Measurements from ENCODE around the gene CTDSP2.

Gene CTDSP2

DNA sequence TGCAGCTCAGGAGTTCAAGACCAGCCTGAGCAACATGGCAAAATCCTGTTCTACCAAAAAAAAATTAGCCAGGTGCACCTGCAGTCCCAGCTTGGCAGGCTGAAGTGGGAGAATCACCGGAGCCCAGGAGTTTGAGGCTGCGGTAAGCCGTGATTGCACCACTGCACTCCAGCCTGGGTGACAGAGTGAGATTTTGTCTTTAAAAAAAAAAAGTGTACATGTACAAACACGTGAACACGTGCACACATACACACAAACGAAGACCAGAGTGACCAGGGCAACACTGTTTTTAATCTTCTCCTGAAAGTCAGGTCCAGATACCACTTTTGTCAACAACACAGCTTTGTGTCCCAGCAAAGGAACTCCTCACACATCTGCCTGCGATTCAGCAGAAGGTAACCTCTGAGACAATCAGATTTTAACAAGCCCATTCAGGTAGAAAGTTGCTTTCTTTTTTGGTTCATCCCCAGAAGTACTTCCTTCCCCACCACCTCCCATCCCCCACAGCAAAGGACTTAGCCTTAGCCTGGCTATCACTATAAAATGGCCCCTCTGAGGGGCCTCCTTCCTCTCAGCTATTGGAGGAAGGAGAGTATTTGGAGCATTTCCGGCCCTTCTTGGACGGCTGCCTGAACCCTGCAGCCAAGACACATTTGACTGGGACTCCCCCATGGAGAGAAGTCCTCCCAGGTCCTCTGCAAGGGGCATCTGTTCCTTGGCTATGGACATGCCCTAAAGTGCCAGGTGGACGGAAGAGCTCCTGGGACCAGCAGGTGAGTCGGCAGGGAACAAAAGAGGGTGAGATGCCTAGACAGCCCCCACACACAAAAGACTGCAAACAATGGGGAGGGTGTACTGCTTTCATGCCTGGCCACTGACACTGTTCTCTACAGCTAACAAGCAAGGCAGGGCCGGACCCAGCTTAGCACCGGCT, 9.8 kb downstream of the CTDSP2 start:
- TF ChIP-seq GATA2 (IDR thresholded peaks at IDR 0.05; ENCODE audit: low read depth, low read length) (no peak), GATA3 (IDR thresholded peaks at IDR 0.05; ENCODE audit: low read depth, low read length) (no peak)

DNA sequence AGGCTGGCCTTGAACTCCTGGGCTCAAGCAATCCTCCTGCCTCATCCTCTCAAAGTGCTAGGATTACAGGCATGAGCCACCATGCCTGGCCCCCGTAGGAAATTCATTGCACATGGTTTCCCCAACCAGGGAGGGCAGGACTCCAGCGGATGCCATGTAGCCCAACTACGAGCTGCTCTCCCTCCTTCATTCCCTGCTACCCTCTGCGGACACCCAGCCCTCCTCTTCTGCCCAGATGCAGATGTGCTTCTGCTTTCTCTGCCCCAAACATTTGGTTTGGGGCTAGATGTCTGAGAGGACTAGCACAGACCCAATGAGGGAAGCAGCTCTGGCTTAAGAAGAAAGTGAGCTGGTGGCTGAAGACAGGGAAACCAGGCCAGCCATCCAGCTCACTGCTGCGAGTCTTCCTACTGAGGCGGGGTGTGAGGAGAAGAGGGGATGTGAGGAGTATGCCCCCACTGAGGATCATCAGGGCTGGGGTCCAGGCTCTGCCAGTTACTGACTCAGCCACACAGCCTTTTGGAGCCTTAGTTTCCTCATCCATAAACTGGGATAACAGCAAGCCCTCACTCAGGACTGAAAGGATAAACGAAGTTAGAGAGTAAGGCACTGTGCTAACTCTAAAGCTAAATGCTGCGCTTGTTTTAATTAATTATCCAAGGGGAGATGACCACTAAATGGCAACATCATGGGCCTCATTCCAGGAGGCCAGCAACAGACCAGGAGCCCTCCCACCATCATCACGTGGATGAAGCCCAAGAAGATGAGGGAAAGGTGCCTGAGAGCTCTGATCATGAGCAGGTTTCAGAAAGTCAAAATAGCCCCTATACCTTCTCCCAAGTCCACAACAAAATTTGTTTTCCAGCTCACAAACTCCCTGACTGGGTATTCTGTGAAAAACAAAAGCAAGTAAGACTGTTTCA, 10.9 kb downstream of the CTDSP2 start:
- TF ChIP-seq GATA3 (IDR thresholded peaks at IDR 0.05; ENCODE audit: low read depth, low read length) (no peak), GATA2 (IDR thresholded peaks at IDR 0.05; ENCODE audit: low read depth, low read length) (no peak)

DNA sequence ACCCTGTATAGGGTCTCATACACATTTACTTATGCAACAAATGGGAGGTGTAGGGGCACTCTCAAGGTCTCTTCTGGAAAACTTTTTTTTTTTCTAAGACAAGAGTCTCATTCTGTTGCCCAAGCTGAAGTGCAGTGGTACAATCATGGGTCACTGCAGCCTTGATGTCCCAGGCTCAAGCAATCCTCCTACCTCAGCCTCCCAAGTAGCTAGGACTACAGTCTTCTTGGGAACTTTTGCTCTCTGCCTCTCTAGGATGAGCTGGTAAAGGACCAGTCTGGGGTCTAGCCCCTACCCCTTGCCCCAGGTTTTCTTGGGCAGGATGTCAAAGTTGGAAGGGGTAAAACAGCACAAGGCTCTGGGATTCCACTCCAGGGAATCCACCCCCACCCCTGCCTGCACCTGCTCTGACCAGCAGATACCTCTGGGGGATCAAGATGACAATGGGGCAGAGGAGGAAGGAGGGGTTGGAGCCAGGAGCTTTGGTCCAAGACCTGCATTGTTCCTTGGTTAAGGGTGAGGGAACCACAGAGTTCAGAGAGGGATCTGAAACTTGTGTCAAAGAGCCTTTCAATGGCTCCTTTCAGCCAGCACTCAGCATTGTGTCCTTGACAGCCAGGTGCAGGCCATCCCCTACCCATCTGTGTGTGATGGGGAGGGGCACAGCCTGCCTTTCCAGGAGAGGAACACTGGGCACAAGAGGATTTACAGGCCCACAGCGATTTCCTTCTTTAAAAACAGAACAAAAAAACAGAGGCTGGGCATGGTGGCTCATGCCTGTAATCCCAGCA, 12.2 kb downstream of the CTDSP2 start:
- no peak for TF ChIP-seq GATA2 (IDR thresholded peaks at IDR 0.05; ENCODE audit: low read depth, low read length)
- TF ChIP-seq GATA3 (IDR thresholded peaks at IDR 0.05; ENCODE audit: low read depth, low read length), result no peak

DNA sequence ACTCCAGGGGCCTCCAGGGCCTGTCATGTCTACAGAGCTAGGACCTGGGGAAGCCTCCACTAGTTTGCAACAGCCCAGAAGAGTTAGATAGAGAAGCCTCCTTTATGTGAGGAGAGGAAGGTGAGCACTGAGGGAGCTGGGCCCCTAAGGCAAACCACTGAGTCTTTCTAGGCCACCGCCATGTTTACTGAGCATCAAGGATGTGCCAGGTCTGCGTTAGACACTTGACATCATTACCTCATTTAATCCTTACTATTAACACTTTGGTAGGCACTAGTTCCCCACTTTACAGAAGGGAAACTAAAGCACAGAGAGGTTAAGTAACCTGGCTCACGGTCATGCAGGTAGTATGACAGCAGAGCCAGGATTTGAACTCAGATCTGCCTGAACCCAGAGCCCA, 12.9 kb downstream of the CTDSP2 start:
- TF ChIP-seq GATA2 (IDR thresholded peaks at IDR 0.05; ENCODE audit: low read depth, low read length) (no peak), GATA3 (IDR thresholded peaks at IDR 0.05; ENCODE audit: low read depth, low read length) (no peak)

DNA sequence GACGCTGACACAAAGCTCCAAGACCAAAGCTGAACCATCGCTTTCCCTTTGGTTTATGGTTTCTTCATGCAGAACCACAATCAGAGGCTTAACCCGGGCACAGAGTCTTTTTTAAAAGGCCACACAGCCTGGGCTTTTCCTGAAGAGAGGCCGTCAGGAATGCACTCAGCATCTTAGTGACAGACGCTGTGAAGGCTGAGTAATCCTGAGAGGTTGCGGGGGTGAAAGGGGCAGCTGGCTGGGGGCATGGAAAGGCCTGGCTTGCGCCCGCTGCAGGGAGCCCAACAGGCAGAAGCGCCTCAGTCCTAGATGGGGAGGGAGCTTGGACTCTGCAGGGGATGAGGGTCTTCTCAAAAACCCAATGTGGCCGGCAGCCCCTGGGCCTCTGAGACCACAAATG, 13.6 kb downstream of the CTDSP2 start:
- TF ChIP-seq GATA3 (IDR thresholded peaks at IDR 0.05; ENCODE audit: low read depth, low read length), result no peak
- TF ChIP-seq GATA2 (IDR thresholded peaks at IDR 0.05; ENCODE audit: low read depth, low read length), result no peak

DNA sequence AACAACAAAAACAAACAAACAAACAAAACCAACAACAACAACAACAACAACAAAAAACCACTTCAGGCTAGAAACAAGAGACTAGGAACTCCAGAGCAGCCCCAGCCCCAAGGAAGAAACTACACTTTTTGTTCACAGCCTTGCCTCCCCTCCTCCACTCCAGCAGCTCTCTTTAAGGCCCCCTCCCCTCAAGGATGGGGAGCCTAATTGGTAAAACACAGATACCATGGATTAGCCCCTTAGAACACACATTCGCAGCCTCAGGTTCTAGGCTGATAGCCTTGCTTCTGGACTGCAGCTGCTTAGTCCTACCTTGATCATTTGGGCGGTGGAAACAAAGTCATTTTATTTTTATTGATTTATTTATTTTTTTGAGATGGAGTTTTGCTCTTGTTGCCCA, 16.1 kb downstream of the CTDSP2 start:
- TF ChIP-seq GATA3 (IDR thresholded peaks at IDR 0.05; ENCODE audit: low read depth, low read length) (no peak), GATA2 (IDR thresholded peaks at IDR 0.05; ENCODE audit: low read depth, low read length) (no peak)

DNA sequence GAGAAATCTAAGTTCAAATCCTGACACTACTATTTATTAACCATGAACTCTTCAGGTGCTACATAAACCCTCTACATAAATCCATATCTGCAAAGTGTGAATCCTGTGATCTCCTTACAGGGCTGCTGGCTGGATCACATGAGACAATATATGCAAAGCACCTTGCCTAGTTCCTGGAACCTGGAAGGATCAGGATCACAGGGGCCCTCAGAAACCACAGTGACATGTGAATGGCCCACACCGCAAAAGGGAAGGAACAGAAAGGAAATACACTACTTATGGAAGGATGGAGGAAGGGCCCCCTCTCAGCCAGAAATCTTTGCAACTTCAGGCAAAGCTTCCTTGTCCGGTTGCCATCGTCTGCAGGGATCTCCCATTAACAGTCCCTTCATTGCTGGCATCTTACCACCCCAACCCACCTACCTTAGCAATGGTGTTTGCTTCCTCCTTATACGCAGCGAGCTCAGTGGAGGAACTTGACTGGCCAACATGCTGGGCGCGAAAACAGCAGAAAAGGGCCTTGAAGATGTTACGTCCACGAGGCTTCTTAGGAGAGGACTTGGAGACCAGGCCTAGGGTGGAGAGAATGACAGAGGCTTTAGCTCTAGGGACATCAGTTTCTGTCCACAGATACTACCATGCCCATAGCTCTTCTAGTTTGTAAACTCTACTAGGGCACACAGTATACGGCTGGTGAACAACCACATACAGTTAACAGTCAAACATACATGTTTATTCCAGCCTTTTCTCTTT, 17.3 kb downstream of the CTDSP2 start:
- TF ChIP-seq GATA2 (IDR thresholded peaks at IDR 0.05; ENCODE audit: low read depth, low read length), result no peak
- no peak for TF ChIP-seq GATA3 (IDR thresholded peaks at IDR 0.05; ENCODE audit: low read depth, low read length)

DNA sequence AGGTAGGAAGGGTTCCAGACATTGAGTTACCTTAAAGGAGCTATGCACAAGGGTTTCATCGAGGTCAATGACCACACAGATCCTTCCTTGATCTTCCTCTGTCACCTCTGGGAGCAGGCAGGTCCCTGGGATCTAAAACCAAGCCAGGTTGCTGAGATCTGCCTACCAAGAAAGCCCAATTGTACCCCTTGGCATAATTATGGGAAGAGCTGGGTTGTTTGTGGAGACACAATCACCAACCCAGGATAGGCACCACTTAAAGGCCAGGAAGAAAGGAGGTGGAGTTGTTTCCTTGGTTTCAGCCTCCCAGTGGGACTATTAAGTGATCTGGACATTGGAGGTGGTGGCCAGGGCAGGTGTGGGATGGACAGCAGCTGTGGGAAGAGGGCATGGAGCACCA, 19.6 kb downstream of the CTDSP2 start:
- TF ChIP-seq GATA2 (IDR thresholded peaks at IDR 0.05; ENCODE audit: low read depth, low read length) (no peak), GATA3 (IDR thresholded peaks at IDR 0.05; ENCODE audit: low read depth, low read length) (no peak)

DNA sequence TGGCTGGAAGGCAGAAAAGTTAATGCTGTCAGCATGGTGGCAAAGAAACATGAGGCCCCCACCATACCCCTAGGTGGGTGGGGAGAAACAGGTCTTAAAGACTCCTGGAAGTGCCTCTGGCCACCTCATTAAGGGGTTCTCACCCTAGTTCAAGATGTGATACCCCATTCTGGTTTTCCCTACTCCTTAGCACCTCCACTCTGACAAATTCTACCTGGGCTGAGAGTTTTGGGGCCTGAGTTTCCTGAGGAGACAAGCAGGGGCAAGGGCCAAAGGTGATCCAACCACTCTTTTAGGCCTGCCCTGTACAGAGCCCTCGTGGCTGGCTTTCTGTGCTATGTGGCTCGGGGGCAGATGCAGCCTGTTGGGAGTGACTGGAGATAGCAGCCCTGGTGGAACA, 20.1 kb downstream of the CTDSP2 start:
- TF ChIP-seq GATA2 (IDR thresholded peaks at IDR 0.05; ENCODE audit: low read depth, low read length), result no peak
- no peak for TF ChIP-seq GATA3 (IDR thresholded peaks at IDR 0.05; ENCODE audit: low read depth, low read length)

DNA sequence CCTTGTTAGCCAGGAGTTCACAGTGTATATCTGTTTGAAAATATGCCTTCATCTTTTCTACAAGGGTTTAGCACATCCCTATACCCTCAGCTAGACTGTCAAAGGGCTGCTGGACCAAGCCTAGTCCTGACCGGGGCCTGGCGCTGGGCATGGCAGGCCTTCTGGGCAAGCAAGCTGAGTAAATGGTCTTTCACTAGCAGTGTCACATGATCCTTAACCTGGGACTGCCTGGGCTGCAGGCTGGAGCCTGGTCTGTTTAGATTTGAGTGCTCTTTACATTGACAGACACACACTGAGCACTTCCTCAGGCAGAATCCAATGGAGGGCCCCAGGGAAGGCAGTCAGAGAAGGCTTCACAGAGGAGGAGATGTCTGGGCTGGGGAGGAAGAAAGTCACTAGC, 21.1 kb downstream of the CTDSP2 start:
- TF ChIP-seq GATA2 (IDR thresholded peaks at IDR 0.05; ENCODE audit: low read depth, low read length), result no peak
- TF ChIP-seq GATA3 (IDR thresholded peaks at IDR 0.05; ENCODE audit: low read depth, low read length), result no peak

DNA sequence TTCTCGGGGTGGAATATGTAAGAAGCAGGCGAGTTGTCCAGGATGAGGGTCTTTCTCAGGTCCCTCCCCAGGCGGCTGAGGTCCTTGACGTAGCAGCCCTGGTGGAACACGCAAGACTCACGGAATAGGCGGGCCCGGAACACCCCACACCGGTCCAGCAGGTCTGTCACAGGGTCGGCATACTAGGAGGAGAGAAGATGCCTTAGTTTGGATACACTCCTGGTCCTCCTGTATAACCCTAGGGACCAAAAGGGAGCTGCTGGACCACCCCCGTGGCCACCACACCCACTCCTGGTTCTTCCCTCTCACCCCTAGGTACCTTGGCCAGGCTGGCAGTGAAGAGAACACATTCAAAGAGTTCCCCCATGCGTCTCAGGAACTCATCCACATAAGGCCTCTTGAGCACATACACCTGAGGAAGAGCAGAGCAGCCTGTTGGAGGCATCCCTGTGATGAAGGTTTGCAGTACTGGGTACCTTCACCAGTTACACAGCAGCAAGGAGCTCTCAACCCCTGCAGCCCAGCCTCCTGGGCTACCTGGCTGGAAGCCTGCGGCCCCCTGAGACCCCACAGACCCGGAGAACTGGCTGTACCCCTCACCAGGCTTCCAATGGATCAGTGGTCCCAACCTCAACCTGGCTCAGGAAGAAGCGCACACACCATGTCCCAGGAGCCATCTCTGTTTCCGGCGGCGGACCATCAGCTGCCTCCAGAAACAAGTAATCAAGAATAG, 22.5 kb downstream of the CTDSP2 start:
- TF ChIP-seq GATA2 (IDR thresholded peaks at IDR 0.05; ENCODE audit: low read depth, low read length) (no peak), GATA3 (IDR thresholded peaks at IDR 0.05; ENCODE audit: low read depth, low read length) (no peak)

DNA sequence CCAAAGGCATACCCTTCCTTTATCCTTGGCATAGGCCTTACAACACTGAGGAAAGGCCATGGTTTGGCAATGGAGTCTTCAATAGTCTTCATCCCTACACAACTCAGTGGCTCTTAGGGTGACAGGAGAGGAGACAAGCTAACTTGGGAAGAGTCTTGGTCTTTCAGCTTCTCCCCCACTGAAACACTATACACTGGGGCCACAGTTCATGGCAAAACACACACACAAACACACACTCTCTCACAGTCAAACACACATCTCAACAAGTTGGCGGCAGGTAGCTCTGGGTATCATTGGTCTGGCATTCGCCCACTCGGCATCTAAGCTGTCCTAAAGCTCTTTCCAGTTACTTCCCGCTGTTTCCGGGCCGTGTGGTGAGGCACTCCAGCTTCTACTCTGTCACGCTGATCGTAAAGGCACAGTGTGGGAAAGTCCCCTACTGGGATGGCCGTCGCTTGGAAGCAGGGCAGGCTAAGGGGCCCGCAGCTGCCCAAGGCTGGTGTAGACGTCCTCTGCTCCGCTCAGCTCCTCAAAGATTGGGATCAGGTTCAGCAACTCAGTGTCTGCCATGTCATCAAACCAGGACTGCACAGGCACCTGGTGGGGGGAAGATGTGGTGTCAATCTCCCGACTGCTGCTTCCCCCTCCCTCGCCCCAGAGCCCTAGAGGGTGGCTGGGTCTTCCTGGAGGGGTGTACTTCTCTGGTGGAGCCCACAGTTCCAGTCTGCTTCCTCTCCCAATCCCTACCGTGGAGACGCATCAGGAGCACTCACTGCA, 23.2 kb downstream of the CTDSP2 start:
- TF ChIP-seq GATA2 (IDR thresholded peaks at IDR 0.05; ENCODE audit: low read depth, low read length), result no peak
- TF ChIP-seq GATA3 (IDR thresholded peaks at IDR 0.05; ENCODE audit: low read depth, low read length), result no peak

All from SH-SY5Y (cell line).